SK-N-SH (cell line): Measurements from ENCODE around the gene CTSZ. TPM values are rescaled to one million over a fixed set of nuclear protein-coding genes. Genes with fewer than 3 reads are reported as not detected.

Experiments used
- CTCF ChIA-PET: fragments of 300-600, 350-600 bp; formaldehyde crosslinking; extraction: SDS; loops from one replicate; lab custom pipeline; 2021; lab: Yijun Ruan, JAX
- POLR2A ChIA-PET: fragments of 350-600 bp; sonication (Branson Sonifier 250); formaldehyde crosslinking; extraction: SDS; loops from one replicate; lab custom pipeline; 2020; ENCODE audit warnings: antibody characterized with exemption, inconsistent platforms; lab: Yijun Ruan, JAX
- DNase-seq: peaks from one replicate; pipeline ENCODE4 v3.0.0; 2012
- H2AFZ ChIP-seq: fragments of 200-600 bp; sonication (generic); 2 replicates; pipeline ENCODE4 v1.8.1; 2016; ENCODE audit warnings: antibody characterized with exemption, mild to moderate bottlenecking, low read depth
- H3F3A ChIP-seq: fragments of 200-600 bp; sonication (generic); replicated peaks from 2 replicates; pipeline ENCODE3; 2016; ENCODE audit warnings: antibody characterized with exemption, mild to moderate bottlenecking; ENCODE audit not compliant: insufficient read depth
- H3K27ac ChIP-seq, 2 experiments: fragments of 200-500 bp in 1 of 2; fragments of 200-600 bp in 1 of 2; sonication (Bioruptor generic) in 1 of 2; sonication (generic), shearing (Covaris generic) in 1 of 2; 2 replicates each; pipeline versions ENCODE4 v1.5.1 to v1.6.1; 2014 to 2016; ENCODE audit warnings: low read depth in 2 of 2, inconsistent platforms in 1 of 2, low read length in 1 of 2, mild to moderate bottlenecking in 1 of 2, mixed read lengths in 1 of 2
- H3K27me3 ChIP-seq: fragments of 200-600 bp; sonication (generic), shearing (Covaris generic); 2 replicates; pipeline ENCODE4 v1.6.1; 2016; ENCODE audit warnings: mixed run types; ENCODE audit not compliant: insufficient read depth
- H3K36me3 ChIP-seq, 2 experiments: fragments of 200-500 bp in 1 of 2; fragments of 200-600 bp in 1 of 2; sonication (Bioruptor generic) in 1 of 2; sonication (generic) in 1 of 2; replicated peaks in 1 of 2; 2 replicates each; pipeline versions ENCODE3 to v1.5.1; 2014 to 2016; ENCODE audit warnings: low read length in 1 of 2, mild to moderate bottlenecking in 1 of 2; ENCODE audit not compliant: insufficient read depth in 2 of 2, control insufficient read depth in 1 of 2
- H3K4me1 ChIP-seq, 2 experiments: fragments of 200-500 bp in 1 of 2; fragments of 200-600 bp in 1 of 2; sonication (Bioruptor generic) in 1 of 2; sonication (generic), shearing (Covaris generic) in 1 of 2; 2 replicates each; pipeline versions ENCODE4 v1.5.1 to v1.6.1; 2014 to 2016; ENCODE audit warnings: low read depth in 1 of 2, low read length in 1 of 2, mixed run types in 1 of 2; ENCODE audit not compliant: insufficient read depth in 2 of 2, control insufficient read depth in 1 of 2
- H3K4me2 ChIP-seq: fragments of 200-600 bp; sonication (generic), shearing (Covaris generic); 2 replicates; pipeline ENCODE4 v1.6.1; 2017; ENCODE audit warnings: mixed run types
- H3K4me3 ChIP-seq, 2 experiments: fragments of 200-500 bp in 1 of 2; fragments of 200-600 bp in 1 of 2; sonication (Bioruptor generic) in 1 of 2; sonication (generic), shearing (Covaris generic) in 1 of 2; 2 replicates each; pipeline versions ENCODE4 v1.5.1 to v1.8.1; 2014 to 2016; ENCODE audit warnings: low read depth in 2 of 2, inconsistent platforms in 1 of 2, low read length in 1 of 2, mild to moderate bottlenecking in 1 of 2, mixed read lengths in 1 of 2, moderate library complexity in 1 of 2
- H3K79me2 ChIP-seq: fragments of 200-600 bp; sonication (generic); 2 replicates; pipeline ENCODE4 v1.8.1; 2017; ENCODE audit warnings: mild to moderate bottlenecking; ENCODE audit not compliant: insufficient read depth
- H3K9ac ChIP-seq: fragments of 200-600 bp; sonication (generic); 2 replicates; pipeline ENCODE4 v1.6.1; 2017; ENCODE audit warnings: mixed run types
- H3K9me2 ChIP-seq: fragments of 200-600 bp; sonication (generic); 2 replicates; pipeline ENCODE4 v1.6.1; 2017; ENCODE audit warnings: mixed run types
- H3K9me3 ChIP-seq: fragments of 200-600 bp; sonication (generic); 2 replicates; pipeline ENCODE4 v1.6.1; 2017; ENCODE audit warnings: mixed run types, mild to moderate bottlenecking, moderate library complexity
- H4K20me1 ChIP-seq: fragments of 200-600 bp; sonication (generic); 2 replicates; pipeline ENCODE4 v1.6.1; 2017; ENCODE audit warnings: mild to moderate bottlenecking, mixed run types; ENCODE audit not compliant: insufficient read depth
- FOXJ3 ChIP-seq: sonication (generic); formaldehyde crosslinking; IDR thresholded peaks from 2 replicates; pipeline ENCODE4 v1.5.1; 2020; ENCODE audit warnings: mild to moderate bottlenecking, missing genetic modification reagents
- FOXM1 ChIP-seq: IDR thresholded peaks from 2 replicates; pipeline ENCODE4 v1.4.0; 2012; ENCODE audit warnings: low read depth, mild to moderate bottlenecking
- GABPA ChIP-seq: IDR thresholded peaks from 2 replicates; pipeline ENCODE4 v1.4.0; 2012; ENCODE audit warnings: low read depth, mild to moderate bottlenecking
- IRF3 ChIP-seq: fragments of 150-350 bp; IDR thresholded peaks from 2 replicates; pipeline ENCODE4 v1.6.1; 2016; ENCODE audit warnings: mild to moderate bottlenecking, low read depth, low read length
- NFIC ChIP-seq: IDR thresholded peaks from 2 replicates; pipeline ENCODE4 v1.4.0; 2012; ENCODE audit warnings: borderline replicate concordance
- RAD21 ChIP-seq: IDR thresholded peaks from 2 replicates; pipeline ENCODE4 v1.6.1; 2012; ENCODE audit warnings: mild to moderate bottlenecking, low read length
- REST ChIP-seq: IDR thresholded peaks from 2 replicates; pipeline ENCODE4 v1.6.1; 2012; ENCODE audit warnings: mild to moderate bottlenecking, low read depth, low read length, moderate library complexity
- RXRA ChIP-seq: IDR thresholded peaks from 2 replicates; pipeline ENCODE4 v1.4.0; 2012; ENCODE audit warnings: low read depth, mild to moderate bottlenecking, borderline replicate concordance
- SIN3A ChIP-seq: IDR thresholded peaks from 2 replicates; pipeline ENCODE4 v1.6.1; 2012; ENCODE audit warnings: low read depth, mild to moderate bottlenecking, low read length, moderate library complexity, borderline replicate concordance
- TEAD4 ChIP-seq: IDR thresholded peaks from 2 replicates; pipeline ENCODE4 v1.4.0; 2012; ENCODE audit warnings: mild to moderate bottlenecking, borderline replicate concordance; ENCODE audit not compliant: insufficient read depth
- USF2 ChIP-seq: fragments of 150-350 bp; IDR thresholded peaks from 2 replicates; pipeline ENCODE4 v1.6.1; 2017; ENCODE audit warnings: antibody characterized with exemption, low read length, low read depth, borderline replicate concordance
- WGBS: methylation state at CpG from one replicate; pipeline ENCODE4 v1.1.6; 2017; ENCODE audit warnings: low lambda C conversion rate; 5-methylcytosine and 5-hydroxymethylcytosine counted together
- polyA plus RNA-seq, 3 experiments: library from polyadenylated mRNA; depleted of rRNA; stranded (reverse); fragments of >200 nt; gene quantifications; 2 replicates each; pipeline ENCODE4 v1.2.3, GENCODE V29; 2012
- TF ChIP-seq, protein P1 (sequence below): IDR thresholded peaks from 2 replicates; pipeline ENCODE4 v1.4.0; 2012; ENCODE audit warnings: low read depth, borderline replicate concordance
- TF ChIP-seq, protein P2 (sequence below): fragments of 200-600 bp; sonication (generic); IDR thresholded peaks from 2 replicates; pipeline ENCODE4 v1.6.1; 2017; ENCODE audit warnings: antibody characterized with exemption, mild to moderate bottlenecking, moderate library complexity

CTSZ gene
- polyA plus RNA-seq, 1 of the 3 experiments (the other 2 are of a cell fraction): 0.03 TPM

DNA sequence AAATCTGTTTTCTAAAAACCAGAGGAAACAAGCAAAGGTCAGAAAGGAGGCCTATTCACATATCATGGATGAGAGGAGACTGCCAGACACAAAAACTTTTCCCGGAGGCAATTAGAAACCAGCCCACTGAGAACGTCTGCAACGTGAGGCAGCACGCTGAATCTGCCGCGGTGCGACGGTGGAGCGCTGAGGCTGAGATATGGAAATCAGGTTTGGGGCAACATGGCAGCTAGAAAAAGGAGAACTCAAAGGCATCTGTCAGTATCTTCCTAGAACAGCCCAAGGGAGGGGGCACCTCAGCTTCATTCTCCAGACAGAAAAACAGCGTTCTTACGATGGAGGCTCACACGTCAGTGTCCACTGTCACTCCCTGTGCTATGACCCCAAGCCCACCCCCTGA is 30.3 kb upstream of the CTSZ start:
- Histone ChIP-seq H3K4me2 (no peak overlapping the region), H3K4me3 (no peak overlapping the region), H3F3A (peaks cover 26% of the 10 kb centered on the region), H3K4me1 (peaks cover 7 to 31% of the 10 kb centered on the region in 2 experiments; a peak in 3 of 4 replicates), H3K9me2 (no peaks in the 10 kb centered on the region), H4K20me1 (peaks cover 4% of the 10 kb centered on the region; the same call in 1 of the 2 replicates), H3K27ac (peak overlapping the region in 1 of 2 experiments; percentile 51; a peak in 2 of 4 replicates), H3K9ac (no peak overlapping the region), H3K27me3 (no peaks in the 10 kb centered on the region), H3K9me3 (no peaks in the 10 kb centered on the region), H2AFZ (no peak overlapping the region), H3K79me2 (peaks cover 63% of the 10 kb centered on the region)
- POLR2A ChIA-PET: no interaction called here
- WGBS: 87% methylated on average over 12 of the region's 12 CpGs
- DNase-seq: no peak
- CTCF ChIA-PET: interaction anchor here (0.7 to 0.9 kb wide), 2 partner anchors 9 to 167 kb away, joined by 3 read pairs; no protein-coding TSS in a partner anchor
- no peak for TF ChIP-seq SIN3A
- TF ChIP-seq FOXJ3 (CRISPR knock-in tag): no peak
- TF ChIP-seq USF2: no peak
- TF ChIP-seq RAD21: no peak
- TF ChIP-seq GABPA: no peak
- no peak for TF ChIP-seq NFIC
- TF ChIP-seq IRF3: no peak
- no peak for TF ChIP-seq FOXM1
- TF ChIP-seq, all 33 proteins: peak for 0
- peaks cover 39 to 69% of the 10 kb centered on the region in 2 experiments for H3K36me3 ChIP-seq

GRCh38 chr20:59035381-59035780 is 28.3 kb upstream of the CTSZ start:
- H3K36me3 ChIP-seq: peaks cover 44 to 68% of the 10 kb centered on the region in 2 experiments
- CTCF ChIA-PET: no interaction called here
- H3F3A ChIP-seq: peaks cover 26% of the 10 kb centered on the region
- H3K9me2 ChIP-seq: no peaks in the 10 kb centered on the region
- H3K9me3 ChIP-seq: no peaks in the 10 kb centered on the region
- no peak overlapping the region for H3K4me3 ChIP-seq
- no peak overlapping the region for H3K27ac ChIP-seq
- H3K79me2 ChIP-seq: peaks cover 60% of the 10 kb centered on the region
- 95% methylated on average over 3 of the region's 3 CpGs for WGBS
- TF ChIP-seq REST (no peak), RXRA (no peak), TEAD4 (no peak)
- TF ChIP-seq, protein P1, sequence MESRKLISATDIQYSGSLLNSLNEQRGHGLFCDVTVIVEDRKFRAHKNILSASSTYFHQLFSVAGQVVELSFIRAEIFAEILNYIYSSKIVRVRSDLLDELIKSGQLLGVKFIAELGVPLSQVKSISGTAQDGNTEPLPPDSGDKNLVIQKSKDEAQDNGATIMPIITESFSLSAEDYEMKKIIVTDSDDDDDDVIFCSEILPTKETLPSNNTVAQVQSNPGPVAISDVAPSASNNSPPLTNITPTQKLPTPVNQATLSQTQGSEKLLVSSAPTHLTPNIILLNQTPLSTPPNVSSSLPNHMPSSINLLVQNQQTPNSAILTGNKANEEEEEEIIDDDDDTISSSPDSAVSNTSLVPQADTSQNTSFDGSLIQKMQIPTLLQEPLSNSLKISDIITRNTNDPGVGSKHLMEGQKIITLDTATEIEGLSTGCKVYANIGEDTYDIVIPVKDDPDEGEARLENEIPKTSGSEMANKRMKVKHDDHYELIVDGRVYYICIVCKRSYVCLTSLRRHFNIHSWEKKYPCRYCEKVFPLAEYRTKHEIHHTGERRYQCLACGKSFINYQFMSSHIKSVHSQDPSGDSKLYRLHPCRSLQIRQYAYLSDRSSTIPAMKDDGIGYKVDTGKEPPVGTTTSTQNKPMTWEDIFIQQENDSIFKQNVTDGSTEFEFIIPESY: no peak
- TF ChIP-seq, protein P2, sequence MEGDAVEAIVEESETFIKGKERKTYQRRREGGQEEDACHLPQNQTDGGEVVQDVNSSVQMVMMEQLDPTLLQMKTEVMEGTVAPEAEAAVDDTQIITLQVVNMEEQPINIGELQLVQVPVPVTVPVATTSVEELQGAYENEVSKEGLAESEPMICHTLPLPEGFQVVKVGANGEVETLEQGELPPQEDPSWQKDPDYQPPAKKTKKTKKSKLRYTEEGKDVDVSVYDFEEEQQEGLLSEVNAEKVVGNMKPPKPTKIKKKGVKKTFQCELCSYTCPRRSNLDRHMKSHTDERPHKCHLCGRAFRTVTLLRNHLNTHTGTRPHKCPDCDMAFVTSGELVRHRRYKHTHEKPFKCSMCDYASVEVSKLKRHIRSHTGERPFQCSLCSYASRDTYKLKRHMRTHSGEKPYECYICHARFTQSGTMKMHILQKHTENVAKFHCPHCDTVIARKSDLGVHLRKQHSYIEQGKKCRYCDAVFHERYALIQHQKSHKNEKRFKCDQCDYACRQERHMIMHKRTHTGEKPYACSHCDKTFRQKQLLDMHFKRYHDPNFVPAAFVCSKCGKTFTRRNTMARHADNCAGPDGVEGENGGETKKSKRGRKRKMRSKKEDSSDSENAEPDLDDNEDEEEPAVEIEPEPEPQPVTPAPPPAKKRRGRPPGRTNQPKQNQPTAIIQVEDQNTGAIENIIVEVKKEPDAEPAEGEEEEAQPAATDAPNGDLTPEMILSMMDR: no peak
- TF ChIP-seq, all 33 proteins: peak for 0
- no peak overlapping the region for H3K4me2 ChIP-seq
- POLR2A ChIA-PET: no interaction called here
- H2AFZ ChIP-seq: no peak overlapping the region
- H3K4me1 ChIP-seq: peaks cover 14 to 28% of the 10 kb centered on the region in 2 experiments; a peak in 3 of 4 replicates
- no peaks in the 10 kb centered on the region for H3K27me3 ChIP-seq
- H3K9ac ChIP-seq: no peak overlapping the region
- H4K20me1 ChIP-seq: peaks cover 4% of the 10 kb centered on the region; the same call in 1 of the 2 replicates
- no peak for DNase-seq
